Aorta (tissue), 5 donors: Measurements from ENCODE around the gene CDH12. TPM values are rescaled to one million over a fixed set of nuclear protein-coding genes. Genes with fewer than 3 reads are reported as not detected.
"Not testable (repeated sequence)": the region's sequence is repeated elsewhere in the genome, so short reads cannot be mapped to it uniquely, and the experiment has no call there.

Experiments used
- ATAC-seq: fragments of 200-7000 bp; cut with Tn5 transposase; one replicate; pipeline ENCODE4 v1.9.1; 2022; ENCODE audit warnings: moderate library complexity; ENCODE audit not compliant: low FRiP score
- DNase-seq, 2 donors: peaks; one replicate each; pipeline ENCODE4 v3.0.0-alpha.2; 2020
- H3K27ac ChIP-seq, 2 donors: one replicate each; pipeline ENCODE4 v1.5.1; 2013; ENCODE audit warnings: low read length in 2 of 2, mild to moderate bottlenecking in 2 of 2, moderate library complexity in 2 of 2, control low read depth in 1 of 2, inconsistent platforms in 1 of 2, low read depth in 1 of 2
- H3K27me3 ChIP-seq, 2 donors: one replicate each; pipeline ENCODE4 v1.6.1; 2013; ENCODE audit warnings: control low read depth in 1 of 2, low read length in 1 of 2, mild to moderate bottlenecking in 1 of 2, moderate library complexity in 1 of 2; ENCODE audit not compliant: insufficient read depth in 2 of 2, control insufficient read depth in 1 of 2
- H3K36me3 ChIP-seq, 2 donors: one replicate each; pipeline ENCODE4 v1.6.1; 2013; ENCODE audit warnings: control low read depth in 1 of 2, low read length in 1 of 2, mild to moderate bottlenecking in 1 of 2; ENCODE audit not compliant: insufficient read depth in 2 of 2, control insufficient read depth in 1 of 2
- H3K4me1 ChIP-seq, 2 donors: one replicate each; pipeline ENCODE4 v1.6.1; 2013; ENCODE audit warnings: low read length in 2 of 2, control low read depth in 1 of 2, mild to moderate bottlenecking in 1 of 2, moderate library complexity in 1 of 2; ENCODE audit not compliant: insufficient read depth in 2 of 2, control insufficient read depth in 1 of 2
- H3K4me3 ChIP-seq, 2 donors: one replicate each; pipeline ENCODE4 v1.5.1; 2013; ENCODE audit warnings: low read length in 2 of 2, control low read depth in 1 of 2, mild to moderate bottlenecking in 1 of 2
- H3K9me3 ChIP-seq: one replicate; pipeline ENCODE4 v1.6.1; 2013; ENCODE audit warnings: mild to moderate bottlenecking, low read length; ENCODE audit not compliant: control insufficient read depth
- WGBS, 2 donors: extraction: QIAGEN DNeasy Blood & Tissue Kit; methylation state at CpG; one replicate each; pipeline ENCODE4 v1.1.7; 2013; 5-methylcytosine and 5-hydroxymethylcytosine counted together
- intact Hi-C, 2 donors: fragments of 100-400 bp; cut with DNase I; formaldehyde crosslinking; loops; one replicate each; pipeline versions ENCODE4 v1.14.2 to v1.15.0; 2022
- polyA plus RNA-seq, 2 donors: library from polyadenylated mRNA; stranded (reverse); fragments of 200-250 nt; gene quantifications; one replicate each; pipeline ENCODE4 v1.2.3, GENCODE V29; 2013
- total RNA-seq, 2 donors: library from RNA; stranded (reverse); fragmentation: NEBNext Ultra II Directional; extraction: Animal tissue kit (Norgen Biotek cat#: 25700); gene quantifications; one replicate each; pipeline ENCODE4 v1.2.1, GENCODE V29; 2021
- donor health status: healthy with polysubstance abuse.
- donor health status: Bipolar disorder and iron deficiency.
- donor health status: DM: no; HTN: no; CAD: no.
- donor health status: DM: no; HTN: no; CAD: no.
- donor health status: DM: yes; HTN: yes; CAD: no.

CDH12 gene
- total and polyA plus RNA-seq, 4 donors: not detected

DNA sequence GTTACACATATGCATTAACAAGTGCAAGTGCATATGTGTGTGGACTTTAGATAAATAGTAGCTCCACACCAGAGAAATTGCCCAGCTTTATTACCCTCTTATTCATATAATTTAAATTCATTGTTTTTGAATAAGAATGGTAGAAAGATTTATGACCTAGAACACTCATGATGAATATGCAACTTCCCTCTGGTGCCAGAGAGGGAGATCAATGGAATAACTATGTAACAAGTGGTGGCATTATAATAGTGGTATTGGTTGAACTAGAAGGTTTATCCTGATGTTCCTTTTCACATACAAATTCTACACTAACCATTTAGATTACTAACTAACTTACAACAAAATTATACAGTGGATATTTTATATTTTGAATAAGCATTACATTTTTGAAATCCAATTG lies 607.4 kb downstream of the CDH12 start:
- H3K27ac ChIP-seq: no peak overlapping the region
- no peaks in the 10 kb centered on the region for H3K4me1 ChIP-seq
- intact Hi-C loops: no loop called here
- no peak for DNase-seq
- H3K4me3 ChIP-seq: no peak overlapping the region
- H3K27me3 ChIP-seq: no peaks in the 10 kb centered on the region
- no peak for ATAC-seq
- H3K36me3 ChIP-seq: no peaks in the 10 kb centered on the region
- H3K9me3 ChIP-seq: no peaks in the 10 kb centered on the region

- intact Hi-C loops: no loop called here
- H3K9me3 ChIP-seq: no peaks in the 10 kb centered on the region
- no peaks in the 10 kb centered on the region for H3K36me3 ChIP-seq
- WGBS, 2 donors: 63 to 65% methylated on average over 4 of the region's 4 CpGs
- H3K27ac ChIP-seq: no peak overlapping the region
- no peaks in the 10 kb centered on the region for H3K4me1 ChIP-seq
- ATAC-seq (no peak), DNase-seq (no peak)
- no peaks in the 10 kb centered on the region for H3K27me3 ChIP-seq
- H3K4me3 ChIP-seq: no peak overlapping the region
Observed at GRCh38 chr5:22242532-22242931, 610.6 kb downstream of the CDH12 start.

DNA sequence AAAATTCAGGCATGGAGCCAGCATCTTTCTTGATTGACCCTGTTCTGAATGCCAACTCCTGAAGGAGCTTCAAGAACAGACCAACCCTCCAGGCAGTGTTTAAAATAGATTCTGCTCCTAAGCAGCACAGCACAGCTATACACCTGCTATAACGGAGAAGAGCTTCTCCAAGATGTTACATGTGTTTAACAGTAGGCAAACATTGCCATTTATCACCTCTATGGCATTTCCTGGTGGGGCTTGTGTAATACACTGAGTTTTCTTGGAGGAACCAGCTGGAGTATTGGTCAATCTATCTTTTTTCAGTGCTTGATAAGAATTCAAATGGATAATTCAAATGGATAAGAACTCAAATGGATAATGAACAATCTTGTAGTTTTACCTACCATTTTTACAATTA lies 615.1 kb downstream of the CDH12 start:
- Histone ChIP-seq H3K36me3 (no peaks in the 10 kb centered on the region), H3K4me1 (no peaks in the 10 kb centered on the region), H3K9me3 (peaks cover 1% of the 10 kb centered on the region), H3K4me3 (no peak overlapping the region), H3K27ac (no peak overlapping the region), H3K27me3 (no peaks in the 10 kb centered on the region)
- ATAC-seq: no peak
- intact Hi-C loops: no loop called here
- WGBS, 2 donors: 59 to 70% methylated on average over 1 of the region's 1 CpG
- DNase-seq: no peak

DNA sequence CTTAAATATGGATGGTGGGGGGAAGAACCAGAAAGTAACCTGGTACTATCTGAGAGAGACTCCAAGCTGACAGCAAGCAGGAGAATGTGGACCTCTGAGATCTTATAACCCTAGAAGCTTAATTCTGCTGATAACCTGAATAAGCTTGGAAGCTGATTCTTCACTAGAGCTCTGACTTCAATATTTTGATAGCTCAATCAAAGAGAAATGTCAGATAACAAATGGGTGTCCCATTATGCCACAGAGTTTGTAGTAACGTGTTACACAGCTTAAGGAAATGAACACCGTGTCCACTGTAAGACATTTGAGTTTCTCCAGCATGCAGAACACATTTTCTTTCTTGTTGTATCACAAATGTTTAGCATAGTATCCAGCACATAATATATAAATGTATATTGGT lies 626.7 kb downstream of the CDH12 start:
- H3K27me3 ChIP-seq: no peaks in the 10 kb centered on the region
- H3K9me3 ChIP-seq: no peaks in the 10 kb centered on the region
- H3K4me1 ChIP-seq: no peaks in the 10 kb centered on the region
- H3K4me3 ChIP-seq: no peak overlapping the region
- no peak overlapping the region for H3K27ac ChIP-seq
- H3K36me3 ChIP-seq: no peaks in the 10 kb centered on the region
- ATAC-seq (no peak), DNase-seq (no peak)
- 59 to 66% methylated on average over 2 of the region's 2 CpGs for WGBS, 2 donors
- intact Hi-C loops: no loop called here

GRCh38 chr5:22223079-22223478 lies 630.1 kb downstream of the CDH12 start:
- no peaks in the 10 kb centered on the region for H3K9me3 ChIP-seq
- WGBS, 2 donors: 80 to 82% methylated on average over 3 of the region's 3 CpGs
- H3K4me1 ChIP-seq: no peaks in the 10 kb centered on the region
- H3K4me3 ChIP-seq: no peak overlapping the region
- ATAC-seq: no peak
- DNase-seq: no peak
- H3K36me3 ChIP-seq: no peaks in the 10 kb centered on the region
- intact Hi-C loops: no loop called here
- no peak overlapping the region for H3K27ac ChIP-seq
- no peaks in the 10 kb centered on the region for H3K27me3 ChIP-seq

DNA sequence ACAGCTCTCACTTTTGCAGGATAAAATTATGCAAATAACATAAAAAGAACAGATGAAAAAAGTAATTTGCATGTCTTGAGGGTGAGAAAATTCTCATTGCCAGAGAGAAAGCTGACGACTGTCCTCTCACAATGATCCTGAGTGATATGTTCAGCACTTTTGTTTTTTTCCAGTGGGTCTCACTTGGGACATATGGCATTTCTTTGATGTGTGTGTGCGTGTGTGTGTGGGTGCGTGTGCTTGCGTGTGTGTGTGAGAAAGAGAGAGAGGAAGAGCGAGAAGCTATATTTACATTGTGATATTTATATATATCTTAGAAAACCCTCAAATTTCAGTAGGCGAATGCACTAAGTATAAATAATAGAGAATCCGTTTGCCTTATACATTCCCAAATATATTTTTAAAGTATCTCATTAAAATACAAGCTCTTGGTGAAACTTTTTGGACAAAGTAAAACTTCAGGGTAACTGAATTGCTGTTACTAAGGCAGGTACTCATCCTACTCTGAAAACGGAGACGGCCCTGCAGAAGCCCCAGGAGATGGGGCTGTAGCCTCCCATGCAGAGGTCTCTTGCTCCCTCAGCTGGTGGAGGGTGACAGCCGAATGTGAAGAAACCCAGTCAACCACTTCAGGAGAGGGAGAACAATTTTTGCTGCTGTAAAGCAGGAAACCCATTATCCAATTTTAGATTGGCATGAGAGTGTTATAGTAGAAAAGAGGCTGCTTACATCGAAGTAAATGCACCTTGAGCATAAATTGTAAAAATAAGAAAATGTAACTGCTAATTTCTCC lies 639.2 kb downstream of the CDH12 start:
- whole genome bisulfite sequencing, 2 donors: 23 to 27% methylated on average over 7 to 9 of the region's 11 CpGs
- H3K4me3 ChIP-seq, H3K27me3 ChIP-seq, H3K36me3 ChIP-seq, H3K9me3 ChIP-seq, intact Hi-C loops, DNase-seq, ATAC-seq, H3K4me1 ChIP-seq, H3K27ac ChIP-seq: not testable (repeated sequence)

DNA sequence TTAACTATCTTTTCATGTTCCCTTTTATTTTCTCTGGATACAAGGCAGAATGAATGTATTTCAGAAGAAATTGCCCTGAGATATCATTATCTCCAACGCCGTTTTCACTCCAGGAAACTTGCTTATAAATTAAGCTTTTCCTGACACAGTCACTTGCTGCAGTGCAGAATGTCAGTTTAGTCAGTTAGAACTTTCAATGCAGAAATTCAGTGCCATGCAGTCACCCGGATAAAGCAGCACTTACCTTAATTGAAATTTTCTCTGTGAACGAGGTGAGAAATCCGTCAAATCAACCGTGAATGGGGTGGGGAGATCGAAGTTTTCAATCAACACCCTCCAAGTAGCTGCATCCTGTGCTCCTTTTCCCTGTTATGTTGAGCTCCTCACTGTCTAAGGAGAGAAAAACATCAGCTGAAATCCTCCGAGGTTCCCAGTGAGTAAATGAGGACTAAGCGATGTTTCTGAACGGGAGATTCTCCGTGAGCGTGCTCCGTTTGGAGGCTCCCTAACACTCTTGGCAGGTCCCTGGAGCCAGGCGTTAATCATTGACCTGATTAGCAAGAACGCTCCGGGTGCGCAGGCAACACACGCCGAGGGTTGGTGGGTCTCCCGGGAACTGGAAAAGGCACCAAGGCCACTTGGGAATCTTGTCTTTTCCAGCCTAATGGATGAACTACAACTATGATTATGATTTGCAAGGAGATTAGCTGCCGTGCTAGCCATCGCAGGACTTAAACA lies 640.7 kb downstream of the CDH12 start:
- H3K4me3 ChIP-seq, intact Hi-C loops: not testable (repeated sequence)

GRCh38 chr5:22208463-22208862 lies 644.7 kb downstream of the CDH12 start:
- 16 to 25% methylated on average over 2 of the region's 2 CpGs for WGBS, 2 donors
- H3K9me3 ChIP-seq, DNase-seq, H3K27ac ChIP-seq, ATAC-seq, H3K4me1 ChIP-seq, H3K36me3 ChIP-seq, H3K27me3 ChIP-seq, H3K4me3 ChIP-seq, intact Hi-C loops: not testable (repeated sequence)

More for the DNA sequence above, 640.7 kb downstream of the CDH12 start:
- H3K27ac ChIP-seq, DNase-seq, H3K9me3 ChIP-seq, ATAC-seq, H3K4me1 ChIP-seq, H3K36me3 ChIP-seq, H3K27me3 ChIP-seq: not testable (repeated sequence)
- 9 to 14% methylated on average over 14 to 22 of the region's 22 CpGs for WGBS, 2 donors

GRCh38 chr5:22188651-22189050 lies 664.5 kb downstream of the CDH12 start:
- H3K27me3 ChIP-seq, intact Hi-C loops, H3K4me1 ChIP-seq, H3K4me3 ChIP-seq, DNase-seq, H3K27ac ChIP-seq, H3K9me3 ChIP-seq, H3K36me3 ChIP-seq, ATAC-seq: not testable (repeated sequence)
- WGBS, 2 donors: 85 to 86% methylated on average over 2 of the region's 2 CpGs
